ENCODE data around the gene GTF3C6.
"Not testable (repeated sequence)": the region's sequence is repeated elsewhere in the genome, so short reads cannot be mapped to it uniquely, and the experiment has no call there.

The GTF3C6 gene

GRCh38 chr6:111013144-111013915, 54.8 kb downstream of the GTF3C6 start:
- Histone ChIP-seq H3K4me3 (ENCODE audit: low read depth, low read length) (no peak overlapping the region), H3K27me3 (ENCODE audit: control insufficient read depth, insufficient read depth, low read length) (no peaks in the 10 kb centered on the region), H3K4me1 (ENCODE audit: control insufficient read depth, insufficient read depth, low read length) (no peaks in the 10 kb centered on the region), H3K9me3 (ENCODE audit: control insufficient read depth, insufficient read depth, low read length) (peaks cover 9% of the 10 kb centered on the region), H3K9ac (ENCODE audit: low read depth, low read length) (no peak overlapping the region), H3K36me3 (ENCODE audit: control insufficient read depth, insufficient read depth, low read length) (peaks cover 76% of the 10 kb centered on the region), H3K27ac (ENCODE audit: low read depth, low read length) (no peak overlapping the region)

DNA sequence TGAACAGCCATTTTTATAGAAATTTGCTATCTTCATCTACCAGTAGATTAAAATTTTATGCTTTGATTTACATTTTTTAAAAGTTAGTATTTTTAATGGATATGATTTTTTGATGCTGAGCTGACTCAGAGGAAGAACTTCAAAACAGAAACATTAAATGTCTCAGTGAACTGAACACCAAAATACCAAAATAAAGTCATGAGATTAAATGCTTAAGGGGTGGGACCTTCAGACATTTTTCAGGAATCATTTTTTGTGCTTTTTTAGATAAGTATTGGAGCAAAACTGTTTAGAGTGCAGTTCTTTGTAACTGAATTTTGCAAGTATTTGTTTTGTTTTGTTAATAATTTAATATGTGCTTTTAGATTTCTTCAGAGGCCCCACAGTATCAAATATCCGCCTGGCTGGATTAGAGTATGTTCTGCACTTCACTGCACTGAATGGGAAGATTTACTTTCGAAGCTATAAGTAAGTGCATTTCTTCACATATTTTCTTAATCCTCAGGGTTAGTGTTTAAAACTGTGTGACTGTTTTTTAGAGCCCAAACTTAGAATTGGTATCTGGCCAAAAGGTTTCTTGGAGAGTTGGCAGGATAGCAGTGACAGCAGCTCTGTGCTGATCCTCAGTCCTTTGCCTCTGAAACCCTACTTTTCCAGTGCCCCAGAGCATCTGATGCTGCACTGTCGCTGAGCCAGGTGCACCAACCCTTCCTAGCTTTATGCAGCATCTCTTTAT, 57.1 kb downstream of the GTF3C6 start:
- Histone ChIP-seq H3K36me3 (ENCODE audit: control insufficient read depth, insufficient read depth, low read length) (peaks cover 77% of the 10 kb centered on the region), H3K4me1 (ENCODE audit: control insufficient read depth, insufficient read depth, low read length) (no peaks in the 10 kb centered on the region), H3K27me3 (ENCODE audit: control insufficient read depth, insufficient read depth, low read length) (no peaks in the 10 kb centered on the region), H3K9ac (ENCODE audit: low read depth, low read length) (no peak overlapping the region), H3K27ac (ENCODE audit: low read depth, low read length) (no peak overlapping the region), H3K4me3 (ENCODE audit: low read depth, low read length) (no peak overlapping the region), H3K9me3 (ENCODE audit: control insufficient read depth, insufficient read depth, low read length) (peaks cover 9% of the 10 kb centered on the region)

- H3K9me3 ChIP-seq (ENCODE audit: control insufficient read depth, insufficient read depth, low read length); H3K4me1 ChIP-seq (ENCODE audit: control insufficient read depth, insufficient read depth, low read length); H3K27me3 ChIP-seq (ENCODE audit: control insufficient read depth, insufficient read depth, low read length); H3K4me3 ChIP-seq (ENCODE audit: low read depth, low read length); H3K27ac ChIP-seq (ENCODE audit: low read depth, low read length); H3K9ac ChIP-seq (ENCODE audit: low read depth, low read length): not testable (repeated sequence)
- peaks cover 70% of the 10 kb centered on the region for H3K36me3 ChIP-seq (ENCODE audit: control insufficient read depth, insufficient read depth, low read length)
Measured at GRCh38 chr6:111017241-111017640, 58.7 kb downstream of the GTF3C6 start.
